Lower leg skin (tissue), 4 donors: ENCODE data around the gene GJD3. TPM values are rescaled to one million over a fixed set of nuclear protein-coding genes. Genes with fewer than 3 reads are reported as not detected.
A peak's percentile ranks its signal among the peaks of the same experiment; 100 is the strongest.
"Not testable (repeated sequence)": the region's sequence is repeated elsewhere in the genome, so short reads cannot be mapped to it uniquely, and the experiment has no call there.

ENCODE experiments used
- DNase-seq, 2 donors: peaks; one replicate each; pipeline ENCODE4 v3.0.0-alpha.2; 2019; ENCODE audit warnings: low spot score in 2 of 2
- H3K4me3 ChIP-seq: fragments of 200-600 bp; sonication (generic); 2 replicates; pipeline ENCODE4 v1.5.1; 2017; ENCODE audit warnings: mild to moderate bottlenecking, low read depth; ENCODE audit not compliant: poor library complexity, severe bottlenecking
- POLR2A ChIP-seq, 2 donors: fragments of 450-650 bp; IDR thresholded peaks; one replicate each; pipeline ENCODE4 v1.6.1; 2016 to 2017; ENCODE audit warnings: antibody characterized with exemption in 2 of 2, mild to moderate bottlenecking in 1 of 2, moderate library complexity in 1 of 2
- WGBS, 2 donors: methylation state at CpG; one replicate each; pipeline ENCODE4 v1.1.5; 2018; 5-methylcytosine and 5-hydroxymethylcytosine counted together
- intact Hi-C: fragments of 100-400 bp; cut with DNase I; formaldehyde crosslinking; loops from one replicate; pipeline ENCODE4 v1.15.0; 2023; ENCODE audit warnings: low total_unique reads
- total RNA-seq, 4 donors: library from RNA; depleted of rRNA; stranded (reverse); fragments of >200 nt; gene quantifications; one replicate each; pipeline ENCODE4 v1.1.0, GENCODE V29; 2016
- TF ChIP-seq, protein P1 (sequence below), 3 donors: fragments of 450-650 bp; IDR thresholded peaks; one replicate each; pipeline ENCODE4 v1.5.1; 2016; ENCODE audit warnings: antibody characterized with exemption in 3 of 3, mild to moderate bottlenecking in 3 of 3, moderate library complexity in 2 of 3

The GJD3 gene
- total RNA-seq, 4 donors from 2014 or later = not detected

DNA sequence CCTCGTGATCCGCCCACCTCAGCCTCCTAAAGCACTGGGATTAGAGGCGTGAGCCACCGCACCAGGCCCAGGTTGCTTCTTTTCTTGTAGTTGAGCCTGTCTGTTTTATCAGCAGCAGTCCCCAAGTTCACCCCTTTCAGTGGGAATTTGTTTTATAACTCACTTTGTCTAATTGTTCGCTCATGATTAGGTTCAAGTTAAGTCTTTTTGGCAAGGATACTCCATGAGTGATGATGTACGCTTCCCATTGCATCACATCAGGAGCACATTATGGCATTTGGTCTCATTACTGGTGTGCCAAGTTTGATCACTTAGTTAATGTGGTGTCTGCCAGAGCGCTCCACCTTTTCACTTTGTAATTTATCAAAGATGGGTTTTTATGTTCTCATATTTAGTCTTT is 14.4 kb upstream of the GJD3 start:
- DNase-seq = no peak
- intact Hi-C loops = no loop called here
- H3K4me3 ChIP-seq = no peak overlapping the region
- TF ChIP-seq, protein P1, sequence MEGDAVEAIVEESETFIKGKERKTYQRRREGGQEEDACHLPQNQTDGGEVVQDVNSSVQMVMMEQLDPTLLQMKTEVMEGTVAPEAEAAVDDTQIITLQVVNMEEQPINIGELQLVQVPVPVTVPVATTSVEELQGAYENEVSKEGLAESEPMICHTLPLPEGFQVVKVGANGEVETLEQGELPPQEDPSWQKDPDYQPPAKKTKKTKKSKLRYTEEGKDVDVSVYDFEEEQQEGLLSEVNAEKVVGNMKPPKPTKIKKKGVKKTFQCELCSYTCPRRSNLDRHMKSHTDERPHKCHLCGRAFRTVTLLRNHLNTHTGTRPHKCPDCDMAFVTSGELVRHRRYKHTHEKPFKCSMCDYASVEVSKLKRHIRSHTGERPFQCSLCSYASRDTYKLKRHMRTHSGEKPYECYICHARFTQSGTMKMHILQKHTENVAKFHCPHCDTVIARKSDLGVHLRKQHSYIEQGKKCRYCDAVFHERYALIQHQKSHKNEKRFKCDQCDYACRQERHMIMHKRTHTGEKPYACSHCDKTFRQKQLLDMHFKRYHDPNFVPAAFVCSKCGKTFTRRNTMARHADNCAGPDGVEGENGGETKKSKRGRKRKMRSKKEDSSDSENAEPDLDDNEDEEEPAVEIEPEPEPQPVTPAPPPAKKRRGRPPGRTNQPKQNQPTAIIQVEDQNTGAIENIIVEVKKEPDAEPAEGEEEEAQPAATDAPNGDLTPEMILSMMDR (IDR thresholded peaks at IDR 0.05) = no peak
- TF ChIP-seq POLR2A (IDR thresholded peaks at IDR 0.05) = no peak
- 84 to 93% methylated on average over 7 of the region's 7 CpGs for WGBS, 2 donors

- intact Hi-C loops = no loop called here
- DNase-seq = peak in 1 of 2 donors; percentile 53
- WGBS, 2 donors = 82 to 88% methylated on average over 13 of the region's 13 CpGs
- H3K4me3 ChIP-seq = no peak overlapping the region
- TF ChIP-seq, protein P1 (IDR thresholded peaks at IDR 0.05) = no peak
- no peak for TF ChIP-seq POLR2A (IDR thresholded peaks at IDR 0.05)
Measured at GRCh38 chr17:40377832-40378231, 13.3 kb upstream of the GJD3 start.

DNA sequence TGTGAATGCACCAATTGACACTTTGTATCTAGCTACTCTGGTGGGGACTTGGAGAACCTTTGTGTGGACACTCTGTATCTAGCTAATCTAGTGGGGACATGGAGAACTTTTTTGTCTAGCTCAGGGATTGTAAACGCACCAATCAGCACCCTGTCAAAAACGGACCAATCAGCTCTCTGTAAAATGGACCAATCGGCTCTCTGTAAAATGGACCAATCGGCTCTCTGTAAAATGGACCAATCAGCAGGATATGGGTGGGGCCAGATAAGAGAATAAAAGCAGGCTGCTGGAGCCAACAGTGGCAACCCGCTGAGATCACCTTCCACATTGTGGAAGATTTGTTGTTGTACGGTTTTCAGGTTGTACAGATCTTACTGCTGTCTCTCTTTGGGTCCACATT is 12.0 kb upstream of the GJD3 start:
- intact Hi-C loops, H3K4me3 ChIP-seq: not testable (repeated sequence)
- DNase-seq = peak in 1 of 2 donors; percentile 9
- 77 to 87% methylated on average over 6 of the region's 6 CpGs for WGBS, 2 donors

DNA sequence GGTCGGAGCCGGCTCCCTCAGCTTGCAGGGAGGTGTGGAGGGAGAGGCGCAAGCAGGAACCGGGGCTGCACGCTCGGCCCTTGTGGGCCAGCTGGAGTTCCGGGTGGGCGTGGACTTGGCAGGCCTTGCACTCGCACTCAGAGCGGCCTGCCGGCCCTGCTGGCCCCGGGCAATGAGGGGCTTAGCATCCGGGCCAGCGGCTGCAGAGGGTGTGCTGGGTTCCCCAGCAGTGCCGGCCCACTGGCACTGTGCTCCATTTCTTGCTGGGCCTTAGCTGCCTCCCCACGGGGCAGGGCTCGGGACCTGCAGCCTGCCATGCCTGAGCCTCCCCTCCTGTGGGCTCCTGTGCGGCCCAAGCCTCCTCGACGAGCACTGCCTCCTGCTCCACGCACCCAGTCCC is 11.2 kb upstream of the GJD3 start:
- WGBS, 2 donors = 85 to 95% methylated on average over 8 to 15 of the region's 21 CpGs
- DNase-seq = peak in 1 of 2 donors; percentile 48
- H3K4me3 ChIP-seq, intact Hi-C loops: not testable (repeated sequence)

GRCh38 chr17:40374821-40375498 is 10.4 kb upstream of the GJD3 start:
- WGBS, 2 donors = 84 to 88% methylated on average over 14 of the region's 14 CpGs
- no peak for TF ChIP-seq POLR2A (IDR thresholded peaks at IDR 0.05)
- TF ChIP-seq, protein P1 (IDR thresholded peaks at IDR 0.05) = no peak
- H3K4me3 ChIP-seq = no peak overlapping the region
- intact Hi-C loops = no loop called here
- DNase-seq = peak in 1 of 2 donors; percentile 54

DNA sequence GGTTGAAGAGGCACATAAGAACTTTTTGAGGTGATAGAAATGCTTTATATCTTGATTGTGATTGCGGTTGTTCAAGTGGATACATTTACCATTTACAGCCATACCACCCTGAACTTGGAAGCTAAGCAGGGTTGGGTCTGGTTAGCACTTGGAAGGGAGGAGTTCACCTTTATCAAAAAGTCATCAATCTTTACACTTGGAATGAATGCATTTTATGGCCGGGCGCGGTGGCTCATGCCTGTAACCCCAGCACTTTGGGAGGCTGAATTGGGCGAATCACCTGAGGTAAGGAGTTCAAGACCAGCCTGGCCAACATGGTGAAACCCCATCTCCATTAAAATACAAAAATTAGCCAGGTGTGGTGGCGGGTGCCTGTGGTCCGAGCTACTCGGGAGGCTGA is 9.5 kb upstream of the GJD3 start:
- no peak for TF ChIP-seq POLR2A (IDR thresholded peaks at IDR 0.05)
- TF ChIP-seq, protein P1 (IDR thresholded peaks at IDR 0.05) = no peak
- H3K4me3 ChIP-seq = no peak overlapping the region
- 79 to 87% methylated on average over 8 of the region's 8 CpGs for WGBS, 2 donors
- DNase-seq = peak in 1 of 2 donors; percentile 43
- intact Hi-C loops = no loop called here

DNA sequence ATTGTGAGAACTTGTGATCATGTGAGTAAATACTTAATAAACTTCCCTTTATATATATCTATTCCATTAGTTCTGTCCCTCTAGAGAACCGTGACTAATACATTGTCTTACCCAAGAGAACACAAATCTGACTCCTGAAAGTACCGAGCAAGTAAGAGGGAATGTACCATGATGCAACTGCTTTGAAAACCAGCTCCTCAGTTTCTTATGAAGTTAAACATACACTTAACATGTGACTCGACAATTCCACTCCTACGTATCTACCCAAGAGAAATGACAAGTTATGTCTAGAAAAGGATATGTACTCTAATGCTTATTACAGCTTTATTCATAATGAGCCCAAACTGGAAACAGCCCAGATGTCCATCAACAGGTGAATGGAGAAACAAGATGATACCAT is 8.8 kb upstream of the GJD3 start:
- DNase-seq = no peak
- 72 to 83% methylated on average over 4 of the region's 4 CpGs for WGBS, 2 donors
- intact Hi-C loops = no loop called here
- no peak overlapping the region for H3K4me3 ChIP-seq
- no peak for TF ChIP-seq POLR2A (IDR thresholded peaks at IDR 0.05)
- TF ChIP-seq, protein P1 (IDR thresholded peaks at IDR 0.05) = no peak

- DNase-seq = peak in 1 of 2 donors; percentile 8
- WGBS, 2 donors = 65 to 68% methylated on average over 4 of the region's 4 CpGs
- intact Hi-C loops, H3K4me3 ChIP-seq: not testable (repeated sequence)
Measured at GRCh38 chr17:40372644-40373043, 8.1 kb upstream of the GJD3 start.
